MM.1S (cell line): ENCODE data around the gene SYPL1.

Source experiments
- DNase-seq: peaks from one replicate; pipeline ENCODE4 v3.0.0-alpha.2; 2015
- H2AFZ ChIP-seq: fragments of 300-600 bp; sonication (generic); 2 replicates; pipeline ENCODE4 v1.6.0; 2016; ENCODE audit warnings: antibody characterized with exemption, low read length
- H3F3A ChIP-seq: fragments of 300-600 bp; sonication (generic); 2 replicates; pipeline ENCODE4 v1.6.1; 2016; ENCODE audit warnings: mild to moderate bottlenecking, antibody characterized with exemption, low read length, moderate library complexity, mixed read lengths; ENCODE audit not compliant: insufficient read depth
- H3K27ac ChIP-seq: fragments of 300-600 bp; sonication (generic); 2 replicates; pipeline ENCODE4 v1.5.1; 2016; ENCODE audit warnings: mild to moderate bottlenecking, low read length
- H3K27me3 ChIP-seq: fragments of 300-600 bp; sonication (generic); replicated peaks from 2 replicates; pipeline ENCODE4 v1.6.0; 2016; ENCODE audit warnings: low read length; ENCODE audit not compliant: insufficient read depth
- H3K36me3 ChIP-seq: fragments of 300-600 bp; sonication (generic); replicated peaks from 2 replicates; pipeline ENCODE4 v1.6.1; 2016; ENCODE audit warnings: mild to moderate bottlenecking, low read length, mixed read lengths; ENCODE audit not compliant: insufficient read depth
- H3K4me1 ChIP-seq: fragments of 300-600 bp; sonication (generic); 2 replicates; pipeline ENCODE4 v1.6.1; 2016; ENCODE audit warnings: low read length, mixed read lengths
- H3K4me2 ChIP-seq: fragments of 300-600 bp; sonication (generic); 2 replicates; pipeline ENCODE4 v1.6.0; 2016; ENCODE audit warnings: low read depth, low read length
- H3K4me3 ChIP-seq: fragments of 300-600 bp; sonication (generic); 2 replicates; pipeline ENCODE4 v1.5.1; 2016; ENCODE audit warnings: low read length, mixed read lengths
- H3K79me2 ChIP-seq: fragments of 300-600 bp; sonication (generic); 2 replicates; pipeline ENCODE4 v1.6.1; 2016; ENCODE audit warnings: mixed run types, low read length, mixed read lengths
- H3K9ac ChIP-seq: fragments of 300-600 bp; sonication (generic); 2 replicates; pipeline ENCODE4 v1.6.1; 2016; ENCODE audit warnings: low read length, mixed read lengths
- H3K9me2 ChIP-seq: fragments of 300-600 bp; sonication (generic); replicated peaks from 2 replicates; pipeline ENCODE4 v1.6.1; 2016; ENCODE audit warnings: mild to moderate bottlenecking, low read length, mixed read lengths; ENCODE audit not compliant: insufficient read depth
- H3K9me3 ChIP-seq: fragments of 300-600 bp; sonication (generic); replicated peaks from 2 replicates; pipeline ENCODE4 v1.6.1; 2016; ENCODE audit warnings: mild to moderate bottlenecking, low read length, mixed read lengths; ENCODE audit not compliant: insufficient read depth
- H4K20me1 ChIP-seq: fragments of 300-600 bp; sonication (generic); 2 replicates; pipeline ENCODE4 v1.6.1; 2016; ENCODE audit warnings: mild to moderate bottlenecking, low read length, moderate library complexity, mixed read lengths; ENCODE audit not compliant: insufficient read depth
- EZH2 ChIP-seq: fragments of 300-600 bp; sonication (generic); optimal IDR thresholded peaks from 2 replicates; pipeline ENCODE3; 2017; ENCODE audit warnings: low read depth, mild to moderate bottlenecking, antibody characterized with exemption, low read length, mixed read lengths
- EZH2phosphoT487 ChIP-seq: fragments of 300-600 bp; sonication (generic); IDR thresholded peaks from 2 replicates; pipeline ENCODE4 v1.6.1; 2018; ENCODE audit warnings: antibody characterized with exemption, low read length
- TF ChIP-seq, protein P1 (sequence below): fragments of 300-600 bp; sonication (generic); IDR thresholded peaks from 2 replicates; pipeline ENCODE4 v1.5.1; 2016; ENCODE audit warnings: antibody characterized with exemption, low read length, mixed read lengths

Gene SYPL1

DNA sequence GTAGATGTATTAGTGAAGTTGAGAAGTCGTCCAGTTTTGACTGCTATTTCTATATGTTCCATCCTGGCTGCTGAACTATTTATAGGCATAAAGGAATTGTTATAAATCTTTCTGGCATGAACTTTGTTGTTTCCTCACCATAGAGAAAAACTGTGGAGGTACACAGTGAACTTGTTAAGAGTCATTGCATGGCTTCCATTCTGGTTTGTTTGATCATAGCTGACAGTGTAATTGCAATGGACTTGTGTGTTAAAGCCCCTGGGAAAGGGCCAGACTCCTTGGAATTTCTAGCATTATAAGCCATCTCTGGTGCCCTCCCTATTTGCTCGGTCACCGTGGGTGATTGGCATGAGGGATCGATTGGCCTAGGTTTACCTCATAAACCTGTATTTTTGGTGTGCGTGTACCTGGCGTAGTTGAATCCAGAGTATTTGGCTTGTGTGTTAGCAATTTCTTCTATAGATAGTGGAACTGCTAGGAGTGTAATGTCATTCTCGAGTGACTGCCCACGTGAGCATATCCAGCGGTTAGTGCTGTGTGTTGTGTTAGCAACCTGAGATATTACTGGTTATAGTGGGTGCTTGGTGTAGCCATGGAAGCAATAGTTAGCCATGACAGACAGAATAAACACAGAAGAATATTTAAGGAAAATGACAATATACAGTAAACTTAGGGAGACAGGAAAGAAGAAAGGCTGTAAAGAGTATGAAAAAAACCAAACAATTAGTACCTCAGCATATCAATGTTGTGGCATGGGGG, 5.9 kb upstream of the SYPL1 start:
- H3K9me2 ChIP-seq: no peaks in the 10 kb centered on the region
- no peak for DNase-seq
- 0 out of 2 replicates have a peak, but pooled peaks cover under 1% of the 10 kb centered on the region for H3F3A ChIP-seq
- H3K9me3 ChIP-seq: no peaks in the 10 kb centered on the region
- no peak overlapping the region for H3K9ac ChIP-seq
- no peaks in the 10 kb centered on the region for H3K36me3 ChIP-seq
- H3K4me1 ChIP-seq: peaks cover under 1% of the 10 kb centered on the region; the same call in 1 of the 2 replicates
- H3K27ac ChIP-seq: no peak overlapping the region
- H3K79me2 ChIP-seq: no peaks in the 10 kb centered on the region
- no peak overlapping the region for H3K4me3 ChIP-seq
- no peak overlapping the region for H2AFZ ChIP-seq
- H4K20me1 ChIP-seq: no peaks in the 10 kb centered on the region
- no peak for TF ChIP-seq EZH2phosphoT487
- TF ChIP-seq EZH2: no peak
- TF ChIP-seq, protein P1, sequence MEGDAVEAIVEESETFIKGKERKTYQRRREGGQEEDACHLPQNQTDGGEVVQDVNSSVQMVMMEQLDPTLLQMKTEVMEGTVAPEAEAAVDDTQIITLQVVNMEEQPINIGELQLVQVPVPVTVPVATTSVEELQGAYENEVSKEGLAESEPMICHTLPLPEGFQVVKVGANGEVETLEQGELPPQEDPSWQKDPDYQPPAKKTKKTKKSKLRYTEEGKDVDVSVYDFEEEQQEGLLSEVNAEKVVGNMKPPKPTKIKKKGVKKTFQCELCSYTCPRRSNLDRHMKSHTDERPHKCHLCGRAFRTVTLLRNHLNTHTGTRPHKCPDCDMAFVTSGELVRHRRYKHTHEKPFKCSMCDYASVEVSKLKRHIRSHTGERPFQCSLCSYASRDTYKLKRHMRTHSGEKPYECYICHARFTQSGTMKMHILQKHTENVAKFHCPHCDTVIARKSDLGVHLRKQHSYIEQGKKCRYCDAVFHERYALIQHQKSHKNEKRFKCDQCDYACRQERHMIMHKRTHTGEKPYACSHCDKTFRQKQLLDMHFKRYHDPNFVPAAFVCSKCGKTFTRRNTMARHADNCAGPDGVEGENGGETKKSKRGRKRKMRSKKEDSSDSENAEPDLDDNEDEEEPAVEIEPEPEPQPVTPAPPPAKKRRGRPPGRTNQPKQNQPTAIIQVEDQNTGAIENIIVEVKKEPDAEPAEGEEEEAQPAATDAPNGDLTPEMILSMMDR: no peak
- H3K4me2 ChIP-seq: no peak overlapping the region
- no peaks in the 10 kb centered on the region for H3K27me3 ChIP-seq

DNA sequence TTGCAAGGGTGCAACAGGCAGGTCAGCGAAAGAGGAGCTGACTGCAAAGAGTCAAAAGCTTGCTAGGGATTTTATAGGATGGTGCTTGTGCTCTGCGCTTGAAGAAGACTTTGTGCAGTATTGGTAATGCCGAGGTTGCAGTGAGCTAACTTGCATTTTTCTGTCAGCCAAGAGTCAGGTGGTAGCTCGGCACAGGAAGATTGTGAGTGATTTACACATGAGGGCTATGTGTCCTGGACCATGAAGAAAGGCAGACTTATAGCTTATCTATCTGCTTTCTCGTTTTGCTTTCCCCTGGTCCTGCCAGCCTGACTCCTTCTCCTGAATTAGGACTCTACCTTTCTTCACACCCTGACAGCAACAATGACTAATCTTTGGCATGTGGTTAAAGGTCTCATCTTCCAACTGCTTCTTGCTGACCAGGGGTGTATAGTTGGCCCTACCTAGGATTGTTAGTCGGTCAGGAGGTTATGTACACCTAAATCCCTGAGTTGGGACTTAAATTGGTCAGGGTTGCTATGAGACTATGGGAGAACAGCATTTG, 4.1 kb upstream of the SYPL1 start:
- Histone ChIP-seq H3K9me3 (no peaks in the 10 kb centered on the region), H3K4me2 (no peak overlapping the region), H3K9ac (no peak overlapping the region), H3K79me2 (peaks cover 5% of the 10 kb centered on the region), H3K9me2 (no peaks in the 10 kb centered on the region), H2AFZ (no peak overlapping the region), H3K27me3 (no peaks in the 10 kb centered on the region), H3K36me3 (no peaks in the 10 kb centered on the region), H3K27ac (no peak overlapping the region), H3K4me1 (peaks cover 9% of the 10 kb centered on the region; the same call in 1 of the 2 replicates), H3F3A (0 out of 2 replicates have a peak, but pooled peaks cover 7% of the 10 kb centered on the region), H3K4me3 (no peak overlapping the region), H4K20me1 (no peaks in the 10 kb centered on the region)
- TF ChIP-seq, protein P1: no peak
- TF ChIP-seq EZH2 (no peak), EZH2phosphoT487 (no peak)
- no peak for DNase-seq

DNA sequence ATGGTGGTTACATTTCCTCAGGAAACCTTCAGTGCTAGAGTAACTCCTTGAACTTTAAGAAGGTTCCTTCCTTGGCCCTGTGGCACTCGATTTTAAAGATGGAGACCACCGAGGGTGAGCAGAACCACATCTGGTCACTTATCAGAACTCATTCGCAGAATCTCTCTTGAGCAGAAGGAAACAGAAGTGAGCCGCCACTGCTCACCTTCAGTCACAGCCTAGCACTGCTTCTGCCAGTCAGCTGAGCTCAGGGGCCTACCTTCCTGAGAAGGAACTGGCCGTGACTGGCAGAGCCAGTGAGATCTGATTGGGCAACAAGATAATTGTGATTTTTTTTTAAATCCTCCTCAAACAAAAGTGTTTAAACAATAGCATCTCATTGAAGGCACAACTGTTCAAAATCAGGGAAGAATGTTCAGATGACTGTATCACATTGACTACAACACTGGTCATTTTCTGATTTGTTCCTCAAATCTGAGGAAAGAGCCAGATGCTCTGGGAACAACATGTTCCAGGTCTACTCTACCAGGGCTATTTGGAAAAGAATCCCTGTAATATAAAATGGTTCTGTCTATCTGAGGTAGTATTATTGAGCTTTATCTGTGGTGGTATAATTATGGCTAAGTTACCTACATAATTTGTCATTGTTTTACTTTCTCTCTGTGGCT, 2.7 kb upstream of the SYPL1 start:
- H3K36me3 ChIP-seq: no peaks in the 10 kb centered on the region; the same call in 1 of the 2 replicates
- H3K79me2 ChIP-seq: peaks cover 18% of the 10 kb centered on the region
- H3K4me1 ChIP-seq: peaks cover 14% of the 10 kb centered on the region; the same call in 1 of the 2 replicates
- H3K27me3 ChIP-seq: no peaks in the 10 kb centered on the region
- no peak overlapping the region for H2AFZ ChIP-seq
- H4K20me1 ChIP-seq: no peaks in the 10 kb centered on the region
- no peak overlapping the region for H3K9ac ChIP-seq
- DNase-seq: no peak
- H3F3A ChIP-seq: 0 out of 2 replicates have a peak, but pooled peaks cover 7% of the 10 kb centered on the region
- H3K9me2 ChIP-seq: no peaks in the 10 kb centered on the region
- no peaks in the 10 kb centered on the region for H3K9me3 ChIP-seq
- no peak overlapping the region for H3K4me3 ChIP-seq
- no peak overlapping the region for H3K4me2 ChIP-seq
- no peak for TF ChIP-seq EZH2
- no peak for TF ChIP-seq EZH2phosphoT487
- TF ChIP-seq, protein P1: no peak
- no peak overlapping the region for H3K27ac ChIP-seq
